Common myeloid progenitor, CD34-positive (primary cell): ENCODE results near the gene SCGB3A1.
A peak's percentile ranks its signal among the peaks of the same experiment; 100 is the strongest.

Source experiments
- CTCF ChIA-PET: fragments of 350-600 bp; sonication (Branson Sonifier 250); formaldehyde crosslinking; loops from one replicate; lab custom pipeline; 2021; ENCODE audit warnings: antibody characterized with exemption; lab: Charles Lee
- POLR2A ChIA-PET: fragments of 350-600 bp; sonication (Branson Sonifier 250); formaldehyde crosslinking; loops from one replicate; lab custom pipeline; 2021; ENCODE audit warnings: antibody characterized with exemption; lab: Charles Lee
- DNase-seq, 3 donors: peaks; one replicate each; pipeline versions ENCODE4 v3.0.0 to v3.0.0-alpha.2; 2013
- H3K27ac ChIP-seq, 2 experiments: 1 replicate in 1 of 2; 2 replicates in 1 of 2; pipeline ENCODE4 v1.7.0; 2013; ENCODE audit warnings: inconsistent platforms in 2 of 2, low read length in 2 of 2, mild to moderate bottlenecking in 2 of 2, low read depth in 1 of 2, moderate library complexity in 1 of 2; ENCODE audit not compliant: severe bottlenecking in 2 of 2, insufficient read depth in 1 of 2, poor library complexity in 1 of 2
- H3K27me3 ChIP-seq, 5 experiments: replicated peaks in 2 of 5; 1 replicate in 3 of 5; 2 replicates in 2 of 5; pipeline versions ENCODE4 v1.6.1 to v1.7.0; 2013; ENCODE audit warnings: low read length in 4 of 5, mild to moderate bottlenecking in 2 of 5, moderate library complexity in 2 of 5, inconsistent platforms in 1 of 5; ENCODE audit not compliant: insufficient read depth in 5 of 5, control insufficient read depth in 4 of 5
- H3K36me3 ChIP-seq, 4 experiments: 1 replicate in 2 of 4; 2 replicates in 2 of 4; pipeline versions ENCODE4 v1.6.1 to v1.7.0; 2013; ENCODE audit warnings: low read length in 3 of 4, control low read depth in 1 of 4, mild to moderate bottlenecking in 1 of 4; ENCODE audit not compliant: control insufficient read depth in 4 of 4, insufficient read depth in 4 of 4
- H3K4me1 ChIP-seq, 4 experiments: 1 replicate in 3 of 4; 2 replicates in 1 of 4; pipeline versions ENCODE4 v1.6.1 to v1.7.1; 2013; ENCODE audit warnings: low read length in 3 of 4, mild to moderate bottlenecking in 3 of 4, control low read depth in 1 of 4, inconsistent platforms in 1 of 4, moderate library complexity in 1 of 4; ENCODE audit not compliant: control insufficient read depth in 4 of 4, insufficient read depth in 4 of 4; ENCODE audit errors: control extremely low read depth in 1 of 4
- H3K4me3 ChIP-seq, 7 experiments: 1 replicate in 4 of 7; 2 replicates in 3 of 7; pipeline versions ENCODE4 v1.5.1 to v1.7.0; 2013; ENCODE audit warnings: mild to moderate bottlenecking in 7 of 7, low read length in 6 of 7, moderate library complexity in 6 of 7, inconsistent platforms in 2 of 7, low read depth in 2 of 7, control low read depth in 1 of 7; ENCODE audit not compliant: insufficient read depth in 4 of 7, control insufficient read depth in 1 of 7; ENCODE audit errors: extremely low read depth in 1 of 7
- H3K9me3 ChIP-seq, 5 experiments: 1 replicate in 4 of 5; 2 replicates in 1 of 5; pipeline versions ENCODE4 v1.6.1 to v1.7.1; 2013; ENCODE audit warnings: low read length in 4 of 5, mild to moderate bottlenecking in 2 of 5, inconsistent platforms in 1 of 5, low read depth in 1 of 5, moderate library complexity in 1 of 5; ENCODE audit not compliant: control insufficient read depth in 4 of 5, insufficient read depth in 2 of 5; ENCODE audit errors: control extremely low read depth in 1 of 5
- WGBS: methylation state at CpG from one replicate; pipeline ENCODE4 v1.1.5; 2013; ENCODE audit not compliant: insufficient coverage; 5-methylcytosine and 5-hydroxymethylcytosine counted together

The SCGB3A1 gene

GRCh38 chr5:180636016-180636402 is 44.7 kb upstream of the SCGB3A1 start:
- no peak for DNase-seq
- CTCF ChIA-PET, result no interaction called here
- Histone ChIP-seq H3K27ac (no peak overlapping the region), H3K27me3 (peaks cover 0 to 2% (median 0%) of the 10 kb centered on the region in 5 experiments), H3K4me3 (no peak overlapping the region), H3K4me1 (peaks cover 0 to 2% (median under 1%) of the 10 kb centered on the region in 4 experiments), H3K9me3 (no peaks in the 10 kb centered on the region), H3K36me3 (no peaks in the 10 kb centered on the region)
- 98% methylated on average over 8 of the region's 8 CpGs for WGBS
- POLR2A ChIA-PET, result no interaction called here

GRCh38 chr5:180633283-180634177 is 42.2 kb upstream of the SCGB3A1 start:
- POLR2A ChIA-PET, result no interaction called here
- CTCF ChIA-PET, result interaction anchor here (1.0 kb wide), 1 partner anchor 14 kb away, joined by 5 read pairs; no protein-coding TSS in a partner anchor
- no peak for DNase-seq
- H3K4me1 ChIP-seq, result no peaks in the 10 kb centered on the region
- H3K9me3 ChIP-seq, result no peaks in the 10 kb centered on the region
- no peaks in the 10 kb centered on the region for H3K27me3 ChIP-seq
- WGBS, result 83% methylated on average over 13 of the region's 14 CpGs
- no peak overlapping the region for H3K4me3 ChIP-seq
- no peaks in the 10 kb centered on the region for H3K36me3 ChIP-seq
- H3K27ac ChIP-seq, result no peak overlapping the region

- CTCF ChIA-PET, result no interaction called here
- DNase-seq, result peak in 2 of 3 donors; percentile 11 to 20
- 93% methylated on average over 8 of the region's 10 CpGs for WGBS
- POLR2A ChIA-PET, result no interaction called here
- Histone ChIP-seq H3K4me1 (no peaks in the 10 kb centered on the region), H3K27ac (no peak overlapping the region), H3K9me3 (no peaks in the 10 kb centered on the region), H3K4me3 (no peak overlapping the region), H3K27me3 (no peaks in the 10 kb centered on the region), H3K36me3 (no peaks in the 10 kb centered on the region)
These were observed 41.5 kb upstream of the SCGB3A1 start for GRCh38 chr5:180632768-180633167.

DNA sequence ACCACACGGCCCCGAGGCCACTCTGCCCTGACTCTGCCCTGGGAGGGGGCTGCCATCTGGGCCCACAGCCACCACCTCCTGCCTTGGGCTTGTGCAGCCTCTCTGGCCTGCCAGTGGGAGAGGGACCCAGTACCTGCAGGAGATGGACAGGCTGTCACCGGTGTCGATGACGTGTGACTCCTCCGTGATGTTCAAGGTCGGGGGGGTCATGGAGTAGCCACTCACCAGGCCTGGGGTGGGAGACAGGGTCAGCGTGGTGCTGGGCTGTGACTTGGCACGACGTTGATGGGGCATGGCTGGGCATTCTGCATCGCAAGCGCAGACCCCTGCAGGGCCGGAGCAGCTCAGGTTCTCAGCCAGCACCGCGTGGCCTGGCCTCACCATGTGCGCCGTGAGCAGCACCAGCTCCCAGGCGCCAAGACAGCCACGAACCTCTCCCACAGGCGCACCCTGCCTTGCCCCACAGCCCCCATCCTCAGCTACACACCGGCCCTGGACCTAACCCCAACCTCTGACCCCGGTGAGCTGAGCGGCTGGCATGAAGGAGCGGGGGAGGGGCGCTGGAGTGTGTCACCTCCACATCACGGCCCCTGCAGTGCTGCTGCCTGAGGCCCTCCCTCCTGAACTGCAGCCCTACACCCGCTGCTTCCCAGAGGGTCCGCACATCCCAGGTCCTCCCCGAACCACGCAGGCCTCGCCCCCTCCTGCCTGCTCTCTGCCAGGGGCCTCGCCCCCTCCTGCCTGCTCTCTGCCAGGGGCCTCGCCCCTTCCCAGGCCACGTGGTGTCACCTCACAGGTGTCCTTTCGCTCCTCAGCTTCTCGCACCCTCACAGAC is 40.5 kb upstream of the SCGB3A1 start:
- CTCF ChIA-PET, result no interaction called here
- 95% methylated on average over 35 of the region's 36 CpGs for WGBS
- POLR2A ChIA-PET, result no interaction called here
- Histone ChIP-seq H3K9me3 (no peaks in the 10 kb centered on the region), H3K4me1 (no peaks in the 10 kb centered on the region), H3K36me3 (no peaks in the 10 kb centered on the region), H3K27ac (no peak overlapping the region), H3K27me3 (no peaks in the 10 kb centered on the region), H3K4me3 (no peak overlapping the region)
- no peak for DNase-seq

GRCh38 chr5:180630426-180630825 is 39.1 kb upstream of the SCGB3A1 start:
- WGBS, result 95% methylated on average over 22 of the region's 22 CpGs
- DNase-seq, result no peak
- ChIA-PET CTCF (no interaction called here), POLR2A (no interaction called here)
- no peaks in the 10 kb centered on the region for H3K4me1 ChIP-seq
- no peaks in the 10 kb centered on the region for H3K27me3 ChIP-seq
- no peaks in the 10 kb centered on the region for H3K36me3 ChIP-seq
- H3K4me3 ChIP-seq, result no peak overlapping the region
- H3K27ac ChIP-seq, result no peak overlapping the region
- no peaks in the 10 kb centered on the region for H3K9me3 ChIP-seq

GRCh38 chr5:180629831-180630382 is 38.6 kb upstream of the SCGB3A1 start:
- no peak overlapping the region for H3K27ac ChIP-seq
- WGBS, result 96% methylated on average over 20 of the region's 25 CpGs
- no peaks in the 10 kb centered on the region for H3K9me3 ChIP-seq
- H3K4me3 ChIP-seq, result no peak overlapping the region
- H3K27me3 ChIP-seq, result no peaks in the 10 kb centered on the region
- DNase-seq, result no peak
- no peaks in the 10 kb centered on the region for H3K4me1 ChIP-seq
- CTCF ChIA-PET, result interaction anchor here (0.9 kb wide), 1 partner anchor 14 kb away, joined by 3 read pairs; no protein-coding TSS in a partner anchor
- H3K36me3 ChIP-seq, result no peaks in the 10 kb centered on the region
- POLR2A ChIA-PET, result no interaction called here
